DMS53 treated with DMSO at 0.1 percent for 48 hours (cell line): Measurements from ENCODE around the gene SLC24A4.

ENCODE experiments used
- DNase-seq: peaks from one replicate; lab custom pipeline; 2025; ENCODE audit not compliant: unreplicated experiment; lab: John Stamatoyannopoulos, UW

The SLC24A4 gene, protein sequence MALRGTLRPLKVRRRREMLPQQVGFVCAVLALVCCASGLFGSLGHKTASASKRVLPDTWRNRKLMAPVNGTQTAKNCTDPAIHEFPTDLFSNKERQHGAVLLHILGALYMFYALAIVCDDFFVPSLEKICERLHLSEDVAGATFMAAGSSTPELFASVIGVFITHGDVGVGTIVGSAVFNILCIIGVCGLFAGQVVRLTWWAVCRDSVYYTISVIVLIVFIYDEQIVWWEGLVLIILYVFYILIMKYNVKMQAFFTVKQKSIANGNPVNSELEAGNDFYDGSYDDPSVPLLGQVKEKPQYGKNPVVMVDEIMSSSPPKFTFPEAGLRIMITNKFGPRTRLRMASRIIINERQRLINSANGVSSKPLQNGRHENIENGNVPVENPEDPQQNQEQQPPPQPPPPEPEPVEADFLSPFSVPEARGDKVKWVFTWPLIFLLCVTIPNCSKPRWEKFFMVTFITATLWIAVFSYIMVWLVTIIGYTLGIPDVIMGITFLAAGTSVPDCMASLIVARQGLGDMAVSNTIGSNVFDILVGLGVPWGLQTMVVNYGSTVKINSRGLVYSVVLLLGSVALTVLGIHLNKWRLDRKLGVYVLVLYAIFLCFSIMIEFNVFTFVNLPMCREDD

GRCh38 chr14:92323011-92323915 is at the start of gene SLC24A4:
Gene SLC24A4, plus strand, starts transcription at chr14:92323165. Its CDS starts 666 bp downstream, at chr14:92323831.
- no peak for DNase-seq

GRCh38 chr14:92273166-92273565 is 49.8 kb upstream of the SLC24A4 start:
- no peak for DNase-seq

- no peak for DNase-seq
Observed at GRCh38 chr14:92274055-92274454, 48.9 kb upstream of the SLC24A4 start.

DNA sequence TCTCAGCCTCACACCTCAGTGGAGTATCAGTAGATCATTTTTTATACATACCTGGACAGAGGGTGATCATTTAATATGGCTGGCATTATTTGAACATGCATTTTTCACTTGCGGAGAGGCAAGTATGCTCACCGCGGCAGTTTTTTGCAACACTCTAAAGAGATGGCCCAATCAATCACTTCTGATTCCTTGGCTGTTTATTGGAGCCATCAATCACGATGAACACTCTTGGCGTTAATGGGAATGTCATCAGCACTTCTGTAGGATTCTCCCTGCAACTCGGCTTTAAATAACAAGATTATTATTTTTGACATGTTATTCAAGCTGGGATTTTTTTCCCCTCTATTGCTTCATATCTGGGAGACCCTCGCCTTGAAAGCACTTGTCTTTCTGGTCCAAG is 46.9 kb upstream of the SLC24A4 start:
- no peak for DNase-seq

GRCh38 chr14:92277031-92277430 is 45.9 kb upstream of the SLC24A4 start:
- no peak for DNase-seq

GRCh38 chr14:92280554-92281262 is 42.3 kb upstream of the SLC24A4 start:
- DNase-seq: no peak

GRCh38 chr14:92282669-92283068 is 40.3 kb upstream of the SLC24A4 start:
- DNase-seq: no peak

DNA sequence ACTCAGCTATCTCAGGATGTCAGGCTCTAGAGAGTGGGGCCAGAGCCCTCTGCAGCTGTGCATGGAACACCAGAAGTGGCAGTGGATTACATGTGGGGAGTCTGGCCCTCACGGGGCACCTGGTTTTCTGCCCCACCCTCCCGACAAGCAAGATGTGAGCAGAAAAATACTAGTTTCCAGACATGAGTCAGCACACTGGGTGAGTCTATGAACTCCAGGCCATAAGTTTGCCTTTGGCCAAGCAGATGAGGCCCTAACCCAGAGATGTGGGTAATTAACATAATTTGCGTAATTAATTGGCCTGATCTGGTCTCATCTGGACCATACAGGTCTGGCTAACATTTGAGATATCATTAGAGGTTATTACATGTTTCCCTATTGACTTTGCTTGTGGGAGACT is 37.7 kb upstream of the SLC24A4 start:
- DNase-seq: no peak

DNA sequence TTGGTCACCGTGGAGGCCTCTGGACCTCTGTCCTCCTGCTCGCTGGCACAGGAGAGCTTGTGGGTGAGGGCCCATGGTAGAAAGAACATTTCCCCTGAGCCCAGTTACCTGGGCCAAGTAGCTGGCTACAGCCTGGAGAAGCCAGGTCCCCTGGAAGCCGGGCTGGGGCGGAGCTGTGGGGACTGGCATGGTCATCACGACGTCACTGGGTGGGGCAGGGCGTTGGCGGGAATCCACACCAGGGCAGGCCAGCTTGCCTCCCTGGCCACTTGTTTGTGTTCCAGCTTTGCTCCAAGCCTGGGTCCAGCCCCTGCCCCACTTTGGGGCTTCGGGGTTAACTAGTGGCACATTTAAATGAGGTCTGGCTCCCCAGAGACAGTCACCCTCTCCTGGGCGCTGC is 35.0 kb upstream of the SLC24A4 start:
- DNase-seq: no peak

DNA sequence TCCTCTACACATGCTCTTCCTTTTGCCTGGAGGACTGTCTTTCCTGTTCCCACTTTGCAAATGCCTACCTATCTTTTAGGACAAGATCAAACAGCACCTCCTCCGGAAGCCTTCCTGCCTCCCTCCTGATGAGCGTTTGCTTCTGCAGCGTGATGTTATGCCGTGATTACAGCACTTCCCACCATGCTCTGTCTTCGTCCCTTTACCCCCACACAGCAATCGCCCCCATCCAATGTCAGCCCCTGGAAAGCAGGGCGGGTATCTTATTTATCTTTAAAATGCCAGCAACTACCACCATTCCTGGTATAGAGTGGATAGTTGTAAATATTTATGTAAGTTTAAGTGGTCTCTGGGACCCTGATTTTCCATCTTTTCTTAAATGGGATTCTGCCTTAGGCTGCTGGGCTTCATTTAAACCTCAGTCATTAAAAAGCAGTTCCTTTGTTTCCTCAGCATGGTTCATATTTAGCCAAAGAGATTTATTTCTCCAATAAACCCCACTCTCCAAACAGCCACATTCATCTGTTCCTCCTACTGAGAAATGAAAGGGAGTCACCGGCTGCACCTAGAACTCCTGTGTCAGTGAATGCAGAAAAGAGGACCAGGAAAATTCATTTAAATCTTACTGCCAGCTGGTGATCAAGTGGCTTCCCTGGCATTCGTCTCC is 33.8 kb upstream of the SLC24A4 start:
- no peak for DNase-seq

DNA sequence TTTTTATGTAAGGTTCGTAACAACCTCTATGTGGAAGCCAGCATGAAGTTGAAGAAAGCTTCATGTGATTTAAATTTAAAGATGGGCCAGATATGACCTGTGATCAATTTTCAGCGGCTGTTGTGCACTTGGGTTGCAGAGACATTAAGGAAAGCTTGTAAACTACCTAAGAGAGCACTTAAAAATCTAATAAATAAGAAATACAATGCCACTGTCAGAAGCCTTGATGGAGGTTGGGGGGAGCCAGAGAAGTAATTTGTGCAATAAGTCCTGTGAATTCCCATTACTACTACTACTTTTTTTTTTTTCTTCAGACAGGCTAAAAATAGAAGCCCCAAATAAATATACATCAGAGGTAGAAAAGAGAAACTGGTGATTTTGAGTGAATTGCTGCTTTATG is 30.3 kb upstream of the SLC24A4 start:
- no peak for DNase-seq

DNA sequence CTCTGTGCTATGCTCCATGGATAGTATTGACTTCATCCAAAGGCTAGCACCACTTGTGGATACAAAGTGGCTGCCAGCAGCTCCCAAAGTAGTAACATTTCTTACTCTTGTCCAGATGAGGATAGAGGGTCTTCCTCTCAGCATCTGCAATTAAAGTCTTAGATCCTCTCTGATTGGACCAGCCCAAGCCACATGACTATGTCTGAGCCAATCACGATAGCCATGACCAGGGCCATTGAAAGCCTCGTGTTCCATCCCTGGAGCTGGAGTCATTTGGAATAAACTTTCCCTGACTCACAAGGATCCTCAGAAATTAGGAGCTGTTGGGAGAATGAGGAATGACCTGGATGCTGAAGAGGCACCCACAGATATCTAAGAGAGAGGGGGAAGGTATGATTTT is 28.5 kb upstream of the SLC24A4 start:
- DNase-seq: no peak

DNA sequence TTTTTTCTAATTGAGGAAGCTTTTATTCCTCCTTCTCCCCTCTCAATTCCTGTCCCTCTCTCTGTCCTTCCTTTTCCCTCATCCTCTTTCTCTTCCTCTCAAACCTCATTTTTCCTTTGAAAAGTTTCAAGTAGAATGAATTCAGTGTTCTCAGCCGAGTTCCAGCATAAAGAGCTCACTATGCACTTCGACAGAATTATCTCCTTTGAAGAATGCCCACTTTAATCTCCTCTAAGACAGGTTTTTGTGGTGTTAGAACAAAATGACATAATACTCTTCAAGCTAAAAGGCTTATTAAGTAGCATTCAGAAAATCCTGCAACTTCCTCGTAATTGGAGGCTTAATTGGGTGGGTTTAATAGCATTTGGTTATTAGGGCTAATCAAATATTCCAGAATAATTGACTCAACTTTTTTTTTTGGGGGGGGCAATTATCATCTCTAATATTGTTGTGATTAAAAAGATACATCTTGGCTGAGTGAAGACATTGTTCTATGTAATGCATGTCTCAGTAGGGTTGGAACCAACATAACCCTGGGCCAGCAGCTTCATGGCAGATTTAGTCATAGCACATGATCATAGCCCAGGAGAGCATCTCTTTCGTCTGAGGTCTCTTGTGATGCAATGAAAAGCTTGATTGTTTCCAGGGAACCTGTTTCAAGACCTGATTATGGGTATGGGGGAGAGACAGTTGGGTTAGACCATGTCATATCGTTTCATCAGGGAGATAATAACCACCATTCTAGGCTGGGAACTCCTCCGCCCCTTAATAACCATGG is 25.0 kb upstream of the SLC24A4 start:
- DNase-seq: no peak

DNA sequence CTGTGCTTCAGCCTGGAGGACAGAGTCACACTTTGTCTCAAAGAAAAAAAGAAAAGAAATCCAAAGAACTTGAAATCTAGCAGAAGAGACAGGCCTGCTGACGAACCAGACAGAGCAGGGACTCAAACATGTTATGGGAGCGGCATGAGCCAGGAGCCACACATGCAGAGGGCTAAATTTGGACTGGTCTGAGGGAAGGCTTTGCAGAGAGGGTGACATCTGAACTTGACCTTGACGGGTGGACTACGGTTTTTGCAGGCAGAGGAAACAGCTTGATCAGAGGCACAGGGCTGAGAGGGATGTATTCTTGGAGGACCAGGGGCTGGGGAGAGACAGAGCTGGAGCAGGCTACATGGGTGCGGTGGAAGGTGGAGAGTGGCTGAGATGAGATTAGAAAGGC is 20.5 kb upstream of the SLC24A4 start:
- DNase-seq: no peak

DNA sequence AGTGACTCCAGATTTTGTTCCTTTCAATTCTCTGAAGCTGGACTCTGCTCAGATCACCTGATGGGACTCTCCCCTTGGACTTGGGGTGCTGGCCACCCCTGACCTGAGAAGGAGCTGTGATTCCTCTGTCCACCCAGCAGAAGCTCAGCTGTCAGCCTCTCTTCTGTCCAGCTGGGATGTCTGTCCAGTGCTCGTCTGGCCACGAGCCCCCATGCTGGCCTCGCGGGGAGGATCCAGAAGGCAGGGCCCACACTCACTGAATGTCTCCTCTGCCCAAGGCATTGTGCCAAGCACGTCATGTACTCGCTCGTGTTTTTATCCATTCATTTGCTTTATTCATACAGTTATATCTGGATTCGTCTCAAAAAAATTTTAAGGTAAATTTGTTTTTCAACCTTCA is 14.2 kb upstream of the SLC24A4 start:
- no peak for DNase-seq

- DNase-seq: no peak
Observed at GRCh38 chr14:92309968-92310530, 12.9 kb upstream of the SLC24A4 start.

DNA sequence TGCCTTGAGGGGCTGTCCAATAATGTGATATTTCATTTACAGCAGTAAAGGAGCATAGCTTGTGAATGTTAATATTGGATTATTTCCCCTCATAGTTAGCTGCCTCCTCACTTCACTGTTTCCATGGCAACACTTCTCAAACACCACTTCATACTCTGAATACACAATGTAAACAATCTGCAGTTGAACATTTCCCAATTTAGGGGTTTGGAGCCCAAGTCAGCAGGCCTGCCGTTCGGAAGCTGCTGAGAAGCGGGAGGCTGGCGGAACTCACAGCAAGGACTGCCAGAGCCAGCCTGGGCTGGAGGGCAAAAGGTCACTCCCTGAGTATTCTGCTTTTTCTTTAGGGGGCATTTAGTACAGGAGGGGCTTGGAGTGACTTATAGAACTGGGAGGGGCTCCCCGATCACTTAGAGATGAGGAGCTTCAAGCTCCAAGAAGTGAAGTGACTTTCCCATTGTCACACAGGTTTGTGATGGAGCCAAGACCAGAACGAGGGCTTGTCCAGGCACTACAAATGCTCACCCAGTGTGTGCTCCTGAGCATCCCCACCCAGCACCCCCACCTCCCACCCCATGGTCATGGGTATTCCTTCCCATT is 12.1 kb upstream of the SLC24A4 start:
- no peak for DNase-seq

DNA sequence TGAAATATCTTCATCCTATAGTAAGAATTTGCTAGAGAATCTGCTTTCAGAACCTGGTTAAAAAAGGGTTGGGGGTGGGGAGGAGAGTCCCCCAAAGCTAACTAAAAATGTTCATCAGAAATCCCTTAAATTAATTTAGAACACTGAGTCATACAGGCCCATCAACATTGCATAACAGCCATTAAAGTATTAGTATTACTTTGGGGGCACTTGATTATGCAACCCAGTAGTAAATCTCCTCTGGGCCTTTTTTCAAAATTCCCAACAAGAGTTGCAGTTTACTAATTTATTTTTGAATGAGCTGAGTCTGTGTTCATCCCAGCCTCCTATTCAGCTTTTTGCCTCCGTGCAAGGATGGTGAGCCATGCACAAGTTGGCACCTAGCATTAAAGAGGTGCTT is 8.8 kb upstream of the SLC24A4 start:
- DNase-seq: no peak
